GM21381 (cell line): ENCODE measurements around the gene EDN1.

Source experiments
- ATAC-seq: cut with Tn5 transposase; IDR thresholded peaks from one replicate; pipeline ENCODE4 v1.9.1; 2021; ENCODE audit warnings: mild to moderate bottlenecking, moderate library complexity; ENCODE audit not compliant: unreplicated experiment

EDN1 gene

DNA sequence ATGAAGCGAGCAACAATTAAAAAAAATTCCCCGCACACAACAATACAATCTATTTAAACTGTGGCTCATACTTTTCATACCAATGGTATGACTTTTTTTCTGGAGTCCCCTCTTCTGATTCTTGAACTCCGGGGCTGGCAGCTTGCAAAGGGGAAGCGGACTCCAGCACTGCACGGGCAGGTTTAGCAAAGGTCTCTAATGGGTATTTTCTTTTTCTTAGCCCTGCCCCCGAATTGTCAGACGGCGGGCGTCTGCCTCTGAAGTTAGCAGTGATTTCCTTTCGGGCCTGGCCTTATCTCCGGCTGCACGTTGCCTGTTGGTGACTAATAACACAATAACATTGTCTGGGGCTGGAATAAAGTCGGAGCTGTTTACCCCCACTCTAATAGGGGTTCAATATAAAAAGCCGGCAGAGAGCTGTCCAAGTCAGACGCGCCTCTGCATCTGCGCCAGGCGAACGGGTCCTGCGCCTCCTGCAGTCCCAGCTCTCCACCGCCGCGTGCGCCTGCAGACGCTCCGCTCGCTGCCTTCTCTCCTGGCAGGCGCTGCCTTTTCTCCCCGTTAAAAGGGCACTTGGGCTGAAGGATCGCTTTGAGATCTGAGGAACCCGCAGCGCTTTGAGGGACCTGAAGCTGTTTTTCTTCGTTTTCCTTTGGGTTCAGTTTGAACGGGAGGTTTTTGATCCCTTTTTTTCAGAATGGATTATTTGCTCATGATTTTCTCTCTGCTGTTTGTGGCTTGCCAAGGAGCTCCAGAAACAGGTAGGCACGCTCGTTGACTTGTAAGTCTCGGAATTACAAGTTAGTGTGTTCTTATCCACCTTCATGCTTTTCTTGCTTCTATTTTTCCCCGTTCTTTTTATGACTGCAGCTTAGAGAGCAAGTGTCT is at the start of gene EDN1:
EDN1 (plus strand) TSS at position 429 of the 888 bp plus-strand sequence; CDS start at position 698, 269 bp downstream.
- ATAC-seq, result peak; percentile 80

DNA sequence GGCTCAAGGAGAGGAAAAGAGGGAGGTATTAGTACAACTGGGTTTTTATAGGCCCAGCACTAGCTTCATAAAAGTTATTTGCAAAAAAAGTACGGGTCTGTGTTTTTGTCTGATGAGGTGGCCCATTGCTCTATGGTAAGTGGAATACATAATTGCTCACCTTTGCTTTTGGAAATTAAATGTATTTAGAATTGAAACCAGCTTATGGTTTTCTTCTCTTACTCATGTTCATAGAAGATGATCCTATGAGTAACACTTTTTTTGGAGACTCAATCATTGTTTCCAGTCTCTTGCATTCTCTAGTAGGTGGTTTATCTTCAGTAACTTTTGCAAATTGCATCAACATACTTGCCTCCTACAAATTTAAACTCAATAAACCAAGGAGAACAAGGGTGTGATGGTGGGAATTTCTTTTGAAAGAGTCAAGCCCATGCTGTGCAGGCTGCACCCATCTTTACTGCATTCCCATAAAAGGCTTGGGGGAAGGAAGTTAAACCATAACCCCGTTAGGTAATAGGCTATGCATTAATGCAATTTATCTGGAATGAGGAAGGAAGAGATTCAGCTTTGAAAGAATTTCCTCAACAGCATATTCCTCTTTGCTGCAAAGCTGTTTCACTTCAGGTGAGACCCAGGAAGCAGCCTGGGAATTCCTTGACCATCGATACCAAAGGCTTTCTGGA is 48.5 kb upstream of the EDN1 start:
- no peak for ATAC-seq

DNA sequence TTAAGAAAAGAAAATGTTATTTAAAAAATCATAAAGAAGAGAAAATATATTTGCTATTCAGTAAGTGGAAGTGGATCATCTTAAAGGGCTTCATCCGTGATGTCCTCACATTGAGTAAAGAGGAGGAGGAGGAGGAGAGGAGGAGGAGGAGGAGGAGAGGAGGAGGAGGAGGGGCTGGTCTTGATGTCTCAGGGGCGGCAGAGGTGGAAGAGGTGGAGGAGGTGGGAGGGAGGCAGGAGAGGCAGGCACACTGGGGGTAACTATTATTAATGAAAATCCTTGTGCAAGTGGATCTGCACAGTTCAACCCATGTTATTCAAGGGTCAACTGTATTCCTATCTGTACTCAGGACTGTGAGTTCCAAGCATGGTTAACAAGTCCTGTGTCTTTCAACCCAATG is 47.0 kb upstream of the EDN1 start:
- no peak for ATAC-seq

DNA sequence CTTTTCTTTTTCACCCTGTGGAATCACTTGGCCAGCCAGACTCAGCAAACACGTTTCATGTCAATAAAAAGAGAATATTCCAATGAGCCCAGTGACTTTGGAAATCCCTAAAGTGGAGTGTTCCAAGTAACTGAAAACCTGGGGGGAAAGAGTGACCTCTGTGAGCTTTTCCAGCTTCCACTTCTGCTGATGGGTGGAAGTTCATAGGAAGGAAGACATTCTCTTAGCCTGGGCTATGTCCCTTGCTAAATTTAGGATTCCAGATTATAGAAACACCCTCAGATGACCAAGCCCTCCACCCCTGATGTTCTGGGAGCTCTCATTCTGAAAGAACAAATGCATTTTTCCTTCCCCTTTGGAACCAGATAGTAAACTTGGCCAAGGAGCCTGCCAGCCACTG is 44.8 kb upstream of the EDN1 start:
- no peak for ATAC-seq

DNA sequence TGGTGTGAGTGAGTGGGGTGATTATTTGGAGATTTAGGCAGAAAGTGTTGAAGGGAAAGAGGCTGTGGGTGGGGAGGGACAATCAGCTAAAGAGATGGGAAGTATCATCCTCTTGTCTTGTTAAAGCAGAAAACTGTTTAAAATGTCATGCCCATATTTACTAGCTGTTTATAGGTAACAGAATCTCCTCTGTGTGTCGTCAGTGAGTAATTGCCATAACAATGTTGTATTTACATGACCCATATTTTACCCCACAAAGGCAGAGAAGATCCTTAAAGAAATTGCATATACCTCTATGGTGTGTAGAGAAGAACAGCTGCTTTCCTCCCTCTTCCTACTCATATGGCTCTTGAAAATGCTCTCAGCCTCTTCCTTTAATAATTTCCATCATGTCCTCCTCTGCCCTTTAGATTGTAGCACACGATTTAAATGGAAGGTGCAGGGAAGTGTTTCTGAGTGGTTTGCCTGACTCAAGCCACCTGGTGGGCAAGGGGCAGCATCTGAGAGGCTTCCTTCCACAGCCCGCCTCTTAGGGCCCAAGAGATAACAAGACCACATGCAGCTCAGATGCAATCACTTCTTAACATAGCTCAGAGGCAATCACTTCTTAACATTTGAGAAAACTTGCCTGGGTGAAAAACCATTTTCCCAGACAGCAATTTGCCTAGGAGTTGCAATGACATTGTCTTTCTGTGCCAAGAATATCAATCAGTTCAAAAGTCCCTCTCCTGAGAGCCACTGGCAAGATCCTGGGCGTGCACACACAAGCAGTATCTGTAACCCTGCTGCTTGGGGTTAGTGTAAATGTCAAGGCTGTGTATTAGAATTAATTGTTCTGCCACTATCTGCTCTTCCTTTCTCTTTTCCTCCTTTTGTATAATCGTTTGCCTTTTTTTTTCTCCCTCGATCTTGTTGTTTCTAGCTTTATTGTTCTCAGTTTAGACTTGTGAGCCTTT is 44.1 kb upstream of the EDN1 start:
- no peak for ATAC-seq

DNA sequence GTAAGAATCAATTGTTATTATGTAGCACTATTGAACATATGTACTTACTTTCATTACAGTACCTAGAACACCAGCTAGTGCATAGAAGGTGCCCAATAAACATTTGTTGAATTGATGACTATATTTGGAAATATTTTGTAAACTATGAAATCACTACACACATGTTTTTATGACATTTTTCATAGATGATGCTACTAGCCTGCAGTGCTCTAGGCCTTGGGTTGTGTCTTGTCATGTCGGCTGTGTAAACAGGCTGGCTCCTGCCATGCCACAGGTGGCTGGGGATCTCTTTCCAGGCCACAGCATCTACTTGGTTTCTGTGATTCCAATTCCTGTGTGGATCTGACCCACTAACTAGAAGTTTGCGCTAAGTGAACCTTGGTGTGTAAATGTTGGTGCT is 43.3 kb upstream of the EDN1 start:
- no peak for ATAC-seq

DNA sequence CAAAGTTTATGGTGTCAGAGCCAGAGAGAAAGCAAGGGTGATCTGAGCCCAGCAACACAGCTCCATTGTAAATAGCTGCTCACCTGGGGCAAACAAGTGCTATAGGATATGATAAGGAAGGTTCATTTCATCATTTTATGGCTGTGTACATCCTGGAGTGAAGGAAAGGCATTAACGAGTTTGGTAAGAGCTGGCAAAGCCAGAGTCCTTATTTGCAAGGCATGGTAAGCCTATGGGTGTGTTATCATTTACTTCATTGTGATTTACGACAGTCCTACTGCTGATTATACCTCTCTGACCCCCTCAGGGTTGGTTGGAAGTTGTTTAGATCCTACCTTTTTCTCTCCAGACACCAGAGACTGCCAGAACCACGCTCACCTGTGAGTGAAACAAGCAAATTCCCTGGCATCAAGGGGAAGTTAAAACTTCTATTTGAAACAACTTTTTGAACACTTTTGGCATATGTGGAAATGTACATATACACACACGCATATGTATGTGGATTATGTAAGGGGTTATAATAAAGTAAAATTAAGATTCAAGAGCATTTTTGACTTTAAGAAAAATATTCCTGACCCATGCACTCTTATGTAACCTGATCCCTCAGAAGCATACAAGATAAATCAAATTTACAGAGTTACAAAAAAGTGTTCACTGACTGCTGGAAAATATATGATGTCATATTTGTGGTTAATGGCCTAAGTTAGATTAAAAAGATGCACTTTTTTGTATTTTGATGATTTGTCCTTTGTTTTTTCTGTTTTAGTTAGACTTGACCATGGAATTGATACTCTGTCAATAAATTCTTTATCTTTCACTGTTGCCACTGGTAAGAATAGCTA is 40.4 kb upstream of the EDN1 start:
- ATAC-seq, result no peak

DNA sequence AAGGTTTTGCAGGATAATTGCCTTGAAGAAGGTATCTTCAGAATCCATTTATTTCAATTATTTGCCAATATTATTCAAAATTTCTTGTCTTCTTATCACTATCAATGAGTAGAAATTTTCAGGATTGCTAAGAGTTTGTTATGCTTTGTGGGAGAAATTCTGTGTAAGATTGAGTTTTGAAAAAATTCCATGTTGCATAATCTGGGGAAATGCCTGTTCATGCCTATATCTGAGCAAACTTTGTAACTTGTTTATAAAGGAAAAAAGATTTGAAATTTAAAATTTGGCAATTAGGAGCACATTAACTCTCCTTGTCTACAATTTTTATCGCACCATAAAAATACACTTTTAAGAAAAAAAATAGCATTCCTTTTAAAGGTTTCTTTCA is 39.8 kb upstream of the EDN1 start:
- no peak for ATAC-seq

DNA sequence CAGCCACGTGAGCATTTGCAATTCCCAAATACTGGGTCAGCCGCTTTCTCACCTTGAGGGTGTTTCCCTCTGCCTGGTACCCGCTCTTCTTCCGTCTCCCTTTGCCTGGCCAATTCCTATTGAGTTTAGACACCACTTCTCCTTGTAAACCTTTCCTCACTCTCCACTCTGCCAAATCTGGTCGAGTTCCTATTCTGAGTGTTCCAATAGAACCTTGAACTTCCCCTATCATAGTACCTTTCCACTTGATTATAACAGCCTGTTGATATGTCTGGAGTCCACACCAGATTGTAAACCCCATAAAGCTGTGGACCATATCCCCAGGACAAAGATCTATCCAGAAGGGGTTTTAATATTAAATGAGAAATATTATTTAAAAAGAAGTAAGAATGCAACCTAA is 36.0 kb upstream of the EDN1 start:
- no peak for ATAC-seq

DNA sequence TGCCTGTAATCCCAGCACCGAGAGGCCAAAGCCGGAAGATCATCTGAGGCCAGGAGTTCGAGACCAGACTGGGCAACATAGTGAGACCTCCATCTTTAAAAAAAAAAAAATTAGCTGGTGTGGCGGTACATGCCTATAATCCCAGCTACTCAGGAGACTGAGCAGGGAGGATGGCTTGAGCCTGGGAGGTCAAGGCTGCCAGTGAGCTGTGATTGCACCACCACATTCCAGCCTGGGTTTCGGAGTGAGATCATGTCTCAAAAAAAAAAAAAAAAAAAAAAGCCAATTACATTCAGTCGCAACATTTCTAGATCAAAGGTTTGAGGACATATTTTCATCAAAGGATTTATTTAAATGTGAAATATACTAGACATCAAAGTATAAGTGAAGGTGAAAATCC is 32.0 kb upstream of the EDN1 start:
- no peak for ATAC-seq

DNA sequence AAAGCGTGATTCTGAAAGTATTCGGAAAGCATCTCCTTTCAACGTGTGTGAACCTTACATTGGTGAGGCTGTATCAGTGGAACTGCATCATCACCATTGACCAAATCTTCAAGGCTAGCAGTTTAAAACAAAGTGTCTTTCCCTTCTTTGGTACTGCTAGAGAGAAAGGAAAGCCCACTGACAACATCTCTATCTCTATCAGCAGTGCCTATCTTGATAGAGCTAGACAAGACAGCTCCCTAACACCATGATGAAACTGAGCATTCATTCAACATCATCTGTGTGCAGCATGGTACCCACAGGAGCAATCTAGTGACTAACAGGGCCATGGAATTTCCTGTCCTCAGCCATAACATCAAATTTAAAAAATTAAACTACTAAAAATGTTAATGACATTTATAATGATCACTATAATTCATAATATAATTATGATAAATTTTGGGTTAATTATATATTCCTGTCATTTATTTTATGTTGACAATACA is 31.5 kb upstream of the EDN1 start:
- ATAC-seq, result no peak

DNA sequence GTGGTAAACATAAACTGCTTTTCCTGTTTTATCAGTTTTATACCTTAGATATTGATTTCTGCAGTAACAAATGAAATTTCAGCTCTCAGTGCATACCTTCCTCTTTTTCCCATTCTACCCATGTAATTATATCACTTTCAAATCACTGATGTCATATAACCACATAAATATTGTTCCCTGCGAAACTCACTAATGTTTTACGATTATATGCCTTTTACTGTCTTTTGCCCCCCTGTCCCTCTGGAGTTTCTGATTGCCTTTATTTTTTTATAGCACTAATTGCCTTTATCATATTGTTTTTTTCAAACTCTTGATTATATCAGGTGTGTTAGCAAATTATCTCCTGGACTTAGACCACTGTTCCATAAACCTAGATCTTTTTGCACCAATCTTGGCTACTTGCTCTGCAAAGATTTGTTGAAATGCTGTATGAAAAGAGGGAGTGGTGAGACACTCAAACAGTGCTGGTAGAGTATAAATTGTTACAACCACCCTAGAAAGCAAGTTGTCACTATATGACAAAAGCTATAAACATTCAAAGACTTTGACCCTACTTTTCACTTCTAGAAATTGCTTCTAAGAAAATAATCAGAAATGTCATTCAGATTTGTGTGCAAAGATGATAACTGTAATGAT is 29.6 kb upstream of the EDN1 start:
- ATAC-seq, result no peak

DNA sequence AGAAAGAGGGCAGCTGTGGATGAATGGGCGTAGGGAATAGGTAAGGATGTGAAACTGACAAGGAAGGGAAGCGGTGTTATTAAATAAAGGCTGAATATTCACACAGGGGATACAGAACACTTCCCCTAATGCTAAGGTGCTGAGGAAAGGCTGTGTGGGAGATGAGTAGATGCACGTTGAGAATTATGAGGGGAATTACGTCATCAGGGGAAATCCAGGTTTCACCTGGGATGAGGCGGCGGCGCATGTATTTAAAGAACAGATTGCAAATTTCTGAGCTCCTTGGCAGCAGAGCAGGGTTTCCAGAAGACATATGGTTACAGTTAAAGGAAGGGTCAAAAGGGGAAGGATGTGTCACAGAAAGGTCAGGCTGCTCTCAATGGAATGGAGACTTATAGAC is 28.7 kb upstream of the EDN1 start:
- no peak for ATAC-seq

DNA sequence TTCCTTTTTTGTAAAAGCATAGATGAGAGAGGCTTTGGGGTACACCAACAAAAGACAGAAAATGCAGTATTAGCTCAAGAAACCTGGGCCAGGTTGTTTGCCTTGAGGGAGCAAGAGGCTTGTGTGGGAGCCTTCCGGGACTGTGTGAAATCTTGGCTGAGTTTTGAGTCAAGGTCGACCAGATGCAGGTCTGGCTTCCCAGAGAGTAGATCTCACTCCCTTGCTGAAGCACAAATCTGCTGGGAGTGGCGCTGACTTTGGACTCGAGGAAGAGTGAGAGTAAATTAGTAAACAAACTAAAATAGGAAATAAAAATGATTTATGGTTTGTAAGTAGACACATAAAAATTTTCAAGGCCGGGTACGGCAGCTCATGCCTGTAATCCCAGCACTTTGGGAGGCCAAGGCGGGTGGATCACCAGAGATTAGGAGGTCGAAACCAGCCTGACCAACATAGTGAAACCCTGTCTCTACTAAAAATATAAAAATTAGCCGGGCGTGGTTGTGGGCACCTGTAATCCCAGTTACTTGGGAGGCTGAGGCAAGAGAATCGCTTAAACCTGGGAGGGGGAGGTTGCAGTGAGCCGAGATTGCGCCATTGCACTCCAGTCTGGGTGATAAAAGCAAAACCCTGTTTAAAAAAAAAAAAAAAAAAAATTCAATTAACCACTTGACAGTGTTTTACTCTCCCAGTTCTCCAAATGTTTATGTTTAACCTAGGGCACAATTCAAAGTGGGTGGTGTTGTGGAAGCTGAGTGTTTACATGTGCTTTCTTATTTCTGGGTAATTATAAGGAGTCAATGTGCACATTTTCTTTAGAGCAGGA is 27.7 kb upstream of the EDN1 start:
- no peak for ATAC-seq

DNA sequence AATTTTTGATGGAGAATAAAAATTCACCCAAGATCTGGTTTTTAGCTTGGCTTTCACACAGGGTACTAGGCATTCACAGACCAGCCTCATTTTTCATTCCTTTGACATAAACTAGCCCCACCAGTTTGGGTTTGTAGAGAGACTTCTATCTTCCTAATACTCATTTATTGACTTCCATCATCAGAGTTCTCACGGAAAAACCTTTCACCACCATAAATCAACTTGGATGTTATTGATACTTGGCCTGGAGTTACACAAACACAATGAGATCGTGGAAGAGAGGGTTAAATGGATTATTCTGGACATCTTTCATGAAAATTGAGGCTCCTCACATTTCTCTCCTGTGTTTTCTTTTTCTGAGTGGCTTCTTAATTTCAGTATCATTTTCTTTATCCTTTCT is 26.8 kb upstream of the EDN1 start:
- ATAC-seq, result no peak

DNA sequence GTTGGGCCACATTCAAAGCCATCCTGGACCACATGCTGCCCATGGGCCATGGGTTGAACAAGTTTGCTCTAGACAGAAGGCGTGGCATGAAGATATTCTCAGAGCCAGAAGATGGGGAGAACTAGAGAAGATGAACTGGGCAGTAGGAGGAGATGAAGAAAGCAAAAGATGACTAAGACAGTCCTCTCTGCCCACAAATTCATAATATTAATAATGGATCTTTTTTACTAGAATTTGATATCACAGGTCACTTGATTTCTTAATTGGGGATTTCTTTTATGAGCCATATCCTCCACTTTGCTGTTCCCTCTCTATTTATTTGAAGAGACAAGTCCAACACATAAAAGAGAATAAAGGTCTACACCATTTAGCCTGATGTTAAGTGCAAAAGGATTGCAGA is 25.5 kb upstream of the EDN1 start:
- no peak for ATAC-seq

DNA sequence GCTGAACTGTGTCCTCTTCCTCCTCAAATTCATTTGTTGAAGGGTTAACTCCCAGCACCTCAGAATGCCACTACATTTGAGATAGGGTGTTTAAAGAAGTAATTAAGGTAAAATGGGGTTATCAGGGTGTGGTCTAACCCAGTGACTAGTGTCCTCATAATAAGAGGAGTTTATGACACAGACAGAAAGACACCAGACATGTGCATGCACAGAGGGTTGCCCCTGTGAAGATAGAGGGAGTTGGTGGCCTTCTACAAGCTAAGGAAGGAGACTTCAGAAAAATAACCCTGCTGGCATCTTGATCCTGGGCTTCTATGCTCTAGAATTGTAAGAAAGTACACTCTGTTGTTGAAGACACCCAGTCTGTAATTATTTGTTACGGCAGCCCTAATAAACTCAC is 24.9 kb upstream of the EDN1 start:
- ATAC-seq, result no peak

DNA sequence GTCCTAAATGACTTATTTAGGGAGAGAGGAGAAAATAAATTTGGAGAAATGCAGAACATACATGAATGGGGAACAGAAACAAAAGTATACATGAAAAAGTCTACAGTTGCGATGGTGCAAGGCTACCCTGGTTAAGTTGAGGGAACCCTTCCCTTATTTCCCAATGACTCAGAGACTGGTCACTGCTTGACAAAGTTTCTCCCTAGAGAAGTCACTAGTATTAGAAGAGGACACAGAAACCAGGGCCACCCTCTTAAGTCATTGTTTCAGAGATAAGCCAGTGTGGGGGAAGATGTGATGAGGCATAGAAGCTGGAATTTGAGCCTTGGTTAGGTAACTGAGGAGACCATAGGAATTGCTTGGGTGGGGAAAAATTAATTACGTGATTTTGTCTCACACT is 24.4 kb upstream of the EDN1 start:
- ATAC-seq, result no peak

DNA sequence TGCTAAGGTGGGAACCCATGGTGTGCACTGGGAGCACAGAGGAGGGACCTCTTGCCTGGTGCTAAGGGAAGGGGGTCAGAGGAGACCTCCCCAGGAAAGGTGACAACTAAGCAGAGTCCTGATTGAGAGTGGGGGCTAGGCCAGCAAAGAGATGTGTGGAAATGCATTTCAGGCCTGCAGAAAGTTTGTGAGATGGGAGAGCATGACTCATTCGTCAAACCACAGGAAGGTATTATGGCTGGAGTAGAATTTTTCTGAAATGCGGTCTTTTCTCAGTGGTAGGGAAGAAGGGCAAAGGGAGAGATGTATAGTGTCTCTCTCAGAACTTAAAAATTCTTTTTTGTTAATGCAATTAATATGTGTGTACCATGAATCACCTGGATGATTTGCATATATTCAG is 23.6 kb upstream of the EDN1 start:
- no peak for ATAC-seq
